ENCODE results near the gene ZBTB20.

Gene ZBTB20

DNA sequence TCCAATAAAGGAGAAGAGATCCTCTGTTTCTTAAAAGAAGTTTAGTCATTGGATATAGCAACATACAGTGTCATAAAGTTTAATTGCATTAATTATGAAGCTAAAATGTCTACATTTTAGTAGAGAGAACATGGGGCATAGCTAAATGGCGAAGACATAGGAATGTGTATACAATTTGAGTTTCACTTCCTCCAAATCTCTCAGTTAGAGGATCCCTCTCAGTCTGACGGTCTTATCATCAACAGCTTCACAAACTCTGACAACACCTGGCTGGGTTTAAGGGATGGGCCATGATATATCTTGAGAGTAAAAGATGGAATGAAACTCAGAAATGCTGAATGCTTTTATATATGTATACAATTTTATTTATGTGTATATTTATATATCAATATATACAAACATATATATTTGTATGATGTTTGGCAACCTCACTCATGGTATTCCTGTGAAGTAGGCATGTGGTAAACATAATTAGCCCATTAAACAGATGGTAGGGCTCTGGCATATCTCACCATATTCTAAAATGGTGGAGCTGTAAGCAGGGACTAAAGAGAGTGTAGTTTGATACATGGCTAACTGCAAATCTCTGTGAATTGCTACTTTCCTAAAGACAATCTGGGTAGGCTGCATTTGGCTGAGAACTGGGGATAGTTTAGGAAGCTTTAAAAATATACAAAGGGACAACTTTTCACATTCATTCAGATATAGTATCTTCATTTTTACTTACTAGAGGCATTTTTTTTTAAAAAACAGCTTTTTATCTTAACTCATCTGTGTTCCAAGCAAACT is 741.7 kb downstream of the ZBTB20 start:
- no peak for DNase-seq (ENCODE audit: low read depth)
- H3K4me3 ChIP-seq (ENCODE audit: control insufficient read depth, low read depth, low read length): no peak overlapping the region
- no peak for TF ChIP-seq CTCF (IDR thresholded peaks at IDR 0.05; ENCODE audit: control insufficient read depth, insufficient read depth, low read depth, low read length, missing control alignments)

DNA sequence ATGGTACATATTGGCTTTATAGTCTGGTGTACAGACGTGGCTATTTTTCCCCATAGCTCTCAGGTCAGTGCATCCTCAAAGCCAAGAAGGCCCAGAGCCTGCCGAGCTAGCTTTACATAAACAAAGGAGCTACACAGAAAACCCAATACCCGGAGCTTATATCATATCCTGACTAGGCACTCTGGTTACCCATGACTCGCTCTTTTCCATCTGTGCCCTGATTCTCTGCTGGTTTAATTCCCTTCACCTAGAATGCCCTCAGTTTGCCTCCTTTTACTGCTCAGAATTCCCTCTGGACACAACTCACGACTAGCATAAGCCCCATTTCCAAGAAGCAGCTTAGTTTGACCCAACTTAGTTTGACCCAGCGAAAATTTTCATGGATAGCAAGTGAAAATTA is 742.5 kb downstream of the ZBTB20 start:
- DNase-seq (ENCODE audit: low read depth): no peak
- TF ChIP-seq CTCF (IDR thresholded peaks at IDR 0.05; ENCODE audit: control insufficient read depth, insufficient read depth, low read depth, low read length, missing control alignments): no peak
- no peak overlapping the region for H3K4me3 ChIP-seq (ENCODE audit: control insufficient read depth, low read depth, low read length)

- H3K4me3 ChIP-seq (ENCODE audit: control insufficient read depth, low read depth, low read length): no peak overlapping the region
- no peak for DNase-seq (ENCODE audit: low read depth)
- TF ChIP-seq CTCF (IDR thresholded peaks at IDR 0.05; ENCODE audit: control insufficient read depth, insufficient read depth, low read depth, low read length, missing control alignments): no peak
Observed at GRCh38 chr3:114402838-114403237, 744.2 kb downstream of the ZBTB20 start.

- DNase-seq (ENCODE audit: low read depth): no peak
- no peak for TF ChIP-seq CTCF (IDR thresholded peaks at IDR 0.05; ENCODE audit: control insufficient read depth, insufficient read depth, low read depth, low read length, missing control alignments)
Observed at GRCh38 chr3:114401346-114401745, 745.7 kb downstream of the ZBTB20 start.

GRCh38 chr3:114400371-114400770 is 746.7 kb downstream of the ZBTB20 start:
- TF ChIP-seq CTCF (IDR thresholded peaks at IDR 0.05; ENCODE audit: control insufficient read depth, insufficient read depth, low read depth, low read length, missing control alignments): no peak
- DNase-seq (ENCODE audit: low read depth): no peak
- no peak overlapping the region; the same call in 1 of the 2 replicates for H3K4me3 ChIP-seq (ENCODE audit: control insufficient read depth, low read depth, low read length)

More at GRCh38 chr3:114401346-114401745, 745.7 kb downstream of the ZBTB20 start:
- no peak overlapping the region for H3K4me3 ChIP-seq (ENCODE audit: control insufficient read depth, low read depth, low read length)

DNA sequence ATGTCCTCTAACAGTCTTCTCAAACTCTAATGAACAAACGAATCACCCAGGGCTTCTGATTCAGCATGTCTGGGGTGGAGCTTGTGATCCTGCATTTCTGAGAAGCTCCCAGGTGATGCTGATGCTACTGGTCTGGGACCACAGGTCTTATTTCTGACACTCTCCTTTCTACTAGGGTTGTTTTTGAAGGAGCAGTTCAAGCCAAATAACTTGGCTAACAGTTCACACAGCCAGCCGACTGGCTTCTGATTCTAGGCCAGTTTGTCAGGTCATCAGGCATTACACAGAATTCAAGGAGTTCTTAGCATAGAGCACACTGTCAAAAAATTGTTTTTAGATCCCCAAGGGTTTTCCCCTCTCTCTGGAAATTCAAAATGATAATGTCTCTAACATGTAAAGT is 752.5 kb downstream of the ZBTB20 start:
- DNase-seq (ENCODE audit: low read depth): no peak
- no peak overlapping the region for H3K4me3 ChIP-seq (ENCODE audit: control insufficient read depth, low read depth, low read length)
- TF ChIP-seq CTCF (IDR thresholded peaks at IDR 0.05; ENCODE audit: control insufficient read depth, insufficient read depth, low read depth, low read length, missing control alignments): no peak
